Peyer's patch (tissue), 4 donors: ENCODE data around the gene RNF157.

Source experiments
- POLR2A ChIP-seq, 2 donors: fragments of 450-650 bp; IDR thresholded peaks; one replicate each; pipeline ENCODE4 v1.5.1; 2017; ENCODE audit warnings: antibody characterized with exemption in 2 of 2, mild to moderate bottlenecking in 2 of 2, moderate library complexity in 2 of 2
- TF ChIP-seq, protein P1 (sequence below), 6 experiments: fragments of 450-650 bp in 4 of 6; fragments of 200-600 bp in 2 of 6; sonication (generic) in 1 of 6; IDR thresholded peaks; one replicate each; pipeline ENCODE4 v1.5.1; 2017 to 2019; ENCODE audit warnings: antibody characterized with exemption in 6 of 6, mild to moderate bottlenecking in 3 of 6, moderate library complexity in 1 of 6

DNA sequence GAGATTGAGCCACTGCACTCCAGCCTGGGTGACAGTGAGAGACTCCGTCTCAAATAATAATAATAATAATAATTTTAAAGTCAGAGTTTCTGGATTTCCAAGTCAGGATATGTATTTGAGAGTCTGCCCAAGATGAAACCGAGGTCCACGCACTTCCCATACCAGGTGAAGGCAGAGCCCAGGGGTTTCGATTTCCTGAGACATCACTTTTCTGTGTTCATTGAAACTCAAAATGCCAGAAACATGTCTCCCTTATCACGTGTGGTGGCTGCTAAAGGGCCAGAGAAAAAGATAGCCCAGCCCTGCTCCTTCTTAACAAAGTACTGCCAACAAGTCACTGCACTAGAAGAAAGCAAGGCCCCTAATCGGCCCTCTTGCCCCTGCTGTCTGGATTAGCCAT is 9.8 kb upstream of the RNF157 start:
- TF ChIP-seq, protein P1, sequence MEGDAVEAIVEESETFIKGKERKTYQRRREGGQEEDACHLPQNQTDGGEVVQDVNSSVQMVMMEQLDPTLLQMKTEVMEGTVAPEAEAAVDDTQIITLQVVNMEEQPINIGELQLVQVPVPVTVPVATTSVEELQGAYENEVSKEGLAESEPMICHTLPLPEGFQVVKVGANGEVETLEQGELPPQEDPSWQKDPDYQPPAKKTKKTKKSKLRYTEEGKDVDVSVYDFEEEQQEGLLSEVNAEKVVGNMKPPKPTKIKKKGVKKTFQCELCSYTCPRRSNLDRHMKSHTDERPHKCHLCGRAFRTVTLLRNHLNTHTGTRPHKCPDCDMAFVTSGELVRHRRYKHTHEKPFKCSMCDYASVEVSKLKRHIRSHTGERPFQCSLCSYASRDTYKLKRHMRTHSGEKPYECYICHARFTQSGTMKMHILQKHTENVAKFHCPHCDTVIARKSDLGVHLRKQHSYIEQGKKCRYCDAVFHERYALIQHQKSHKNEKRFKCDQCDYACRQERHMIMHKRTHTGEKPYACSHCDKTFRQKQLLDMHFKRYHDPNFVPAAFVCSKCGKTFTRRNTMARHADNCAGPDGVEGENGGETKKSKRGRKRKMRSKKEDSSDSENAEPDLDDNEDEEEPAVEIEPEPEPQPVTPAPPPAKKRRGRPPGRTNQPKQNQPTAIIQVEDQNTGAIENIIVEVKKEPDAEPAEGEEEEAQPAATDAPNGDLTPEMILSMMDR (IDR thresholded peaks at IDR 0.05) = no peak
- no peak for TF ChIP-seq POLR2A (IDR thresholded peaks at IDR 0.05)
